Lung (tissue), 12 donors: ENCODE results near the gene LMTK3. TPM values are rescaled to one million over a fixed set of nuclear protein-coding genes. Genes with fewer than 3 reads are reported as not detected.
"Not testable (repeated sequence)": the region's sequence is repeated elsewhere in the genome, so short reads cannot be mapped to it uniquely, and the experiment has no call there.

Source experiments
- ATAC-seq: fragments of 200-7000 bp; cut with Tn5 transposase; one replicate; pipeline ENCODE4 v1.9.1; 2020; ENCODE audit warnings: moderate number of reproducible peaks; ENCODE audit not compliant: insufficient read depth, low FRiP score
- DNase-seq, 3 donors: peaks; one replicate each; pipeline ENCODE4 v3.0.0-alpha.2; 2013 to 2017
- H3K27ac ChIP-seq, 2 donors: one replicate each; pipeline ENCODE4 v1.5.1; 2013; ENCODE audit warnings: mild to moderate bottlenecking in 2 of 2, moderate library complexity in 2 of 2, control low read depth in 1 of 2, inconsistent platforms in 1 of 2, low read depth in 1 of 2, low read length in 1 of 2
- H3K27me3 ChIP-seq, 3 donors: one replicate each; pipeline ENCODE4 v1.5.1; 2013; ENCODE audit warnings: low read length in 2 of 3; ENCODE audit not compliant: control insufficient read depth in 3 of 3, insufficient read depth in 3 of 3
- H3K36me3 ChIP-seq, 4 donors: one replicate each; pipeline ENCODE4 v1.5.1; 2013; ENCODE audit warnings: low read length in 4 of 4, mild to moderate bottlenecking in 1 of 4, moderate library complexity in 1 of 4; ENCODE audit not compliant: control insufficient read depth in 4 of 4, insufficient read depth in 4 of 4
- H3K4me1 ChIP-seq, 5 donors: one replicate each; pipeline ENCODE4 v1.5.1; 2013; ENCODE audit warnings: low read length in 5 of 5, mild to moderate bottlenecking in 2 of 5, moderate library complexity in 1 of 5; ENCODE audit not compliant: control insufficient read depth in 5 of 5, insufficient read depth in 5 of 5
- H3K4me3 ChIP-seq: one replicate; pipeline ENCODE4 v1.5.1; 2013; ENCODE audit warnings: mild to moderate bottlenecking, control low read depth, moderate library complexity
- H3K9ac ChIP-seq, 2 donors: one replicate each; pipeline ENCODE4 v1.5.1; 2013; ENCODE audit warnings: low read length in 2 of 2, control low read depth in 1 of 2; ENCODE audit not compliant: insufficient read depth in 1 of 2
- H3K9me3 ChIP-seq, 4 donors: one replicate each; pipeline ENCODE4 v1.5.1; 2013; ENCODE audit warnings: low read length in 3 of 4, mild to moderate bottlenecking in 1 of 4, moderate library complexity in 1 of 4; ENCODE audit not compliant: control insufficient read depth in 4 of 4, insufficient read depth in 3 of 4
- CTCF ChIP-seq: IDR thresholded peaks from 2 replicates; pipeline ENCODE4 v1.5.1; 2012; ENCODE audit warnings: mild to moderate bottlenecking; ENCODE audit errors: control extremely low read depth, extremely low read depth
- WGBS, 2 donors: extraction: QIAGEN DNeasy Blood & Tissue Kit; methylation state at CpG; one replicate each; pipeline ENCODE4 v1.1.7; 2013; 5-methylcytosine and 5-hydroxymethylcytosine counted together
- polyA plus RNA-seq, 2 donors: library from polyadenylated mRNA; stranded (reverse); fragments of 200-250 nt; gene quantifications; one replicate each; pipeline ENCODE4 v1.2.1, GENCODE V29; 2013
- total RNA-seq, 2 donors: library from RNA; depleted of rRNA in 1 of 2; stranded (reverse); fragments of >200 nt in 1 of 2; gene quantifications; one replicate each; pipeline ENCODE4 v1.2.1, GENCODE V29; 2014 to 2021
- donor health status: control.
- donor health status: control.
- donor health status: Bipolar disorder and iron deficiency.
- donor health status: healthy.
- donor health status: DM: yes; HTN: yes; CAD: no.

Gene LMTK3
- total and polyA plus RNA-seq, 4 donors = 1.9 to 10.7 (median 4.8) TPM

DNA sequence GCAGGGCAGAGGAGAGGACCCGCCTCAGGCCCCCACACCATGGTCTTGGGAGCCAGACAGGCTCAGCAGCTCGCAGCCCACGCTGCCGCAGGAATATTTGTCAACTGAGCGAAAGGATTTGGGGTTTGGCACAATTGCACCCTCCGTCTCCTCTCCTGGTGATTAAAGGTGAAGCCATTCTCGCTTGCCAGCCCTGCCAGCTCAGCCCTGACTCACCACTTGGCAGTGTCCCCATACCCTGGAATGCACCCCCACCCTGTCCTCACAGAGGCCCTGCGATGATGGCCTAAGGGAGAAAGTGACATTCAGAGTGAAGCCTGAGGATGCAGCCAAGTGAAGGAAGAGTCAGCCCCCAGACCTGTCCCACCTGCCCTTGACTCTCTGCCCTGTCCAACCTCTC is 23.7 kb downstream of the LMTK3 start:
- ATAC-seq = no peak

GRCh38 chr19:48487544-48487943 is 24.1 kb downstream of the LMTK3 start:
- Histone ChIP-seq H3K27me3 (peaks cover 0 to 21% (median 18%) of the 10 kb centered on the region in 3 donors), H3K9ac (no peak overlapping the region), H3K36me3 (no peaks in the 10 kb centered on the region), H3K4me1 (peaks cover 0 to 5% (median 0%) of the 10 kb centered on the region in 5 donors), H3K4me3 (no peak overlapping the region), H3K27ac (peak overlapping the region in 1 of 2 donors; percentile 75), H3K9me3 (no peaks in the 10 kb centered on the region)
- WGBS, 2 donors = 87 to 88% methylated on average over 6 of the region's 6 CpGs
- no peak for ATAC-seq
- TF ChIP-seq CTCF = no peak
- DNase-seq = no peak

More for the DNA sequence above, 23.7 kb downstream of the LMTK3 start:
- no peaks in the 10 kb centered on the region for H3K9me3 ChIP-seq
- no peak overlapping the region for H3K4me3 ChIP-seq
- no peaks in the 10 kb centered on the region for H3K36me3 ChIP-seq
- no peak for TF ChIP-seq CTCF
- peaks cover 0 to 5% (median 0%) of the 10 kb centered on the region in 5 donors for H3K4me1 ChIP-seq
- H3K9ac ChIP-seq = no peak overlapping the region
- peaks cover 0 to 21% (median 20%) of the 10 kb centered on the region in 3 donors for H3K27me3 ChIP-seq
- no peak for DNase-seq
- H3K27ac ChIP-seq = peak overlapping the region; percentile 2 to 94
- WGBS, 2 donors = 61 to 80% methylated on average over 8 of the region's 8 CpGs

DNA sequence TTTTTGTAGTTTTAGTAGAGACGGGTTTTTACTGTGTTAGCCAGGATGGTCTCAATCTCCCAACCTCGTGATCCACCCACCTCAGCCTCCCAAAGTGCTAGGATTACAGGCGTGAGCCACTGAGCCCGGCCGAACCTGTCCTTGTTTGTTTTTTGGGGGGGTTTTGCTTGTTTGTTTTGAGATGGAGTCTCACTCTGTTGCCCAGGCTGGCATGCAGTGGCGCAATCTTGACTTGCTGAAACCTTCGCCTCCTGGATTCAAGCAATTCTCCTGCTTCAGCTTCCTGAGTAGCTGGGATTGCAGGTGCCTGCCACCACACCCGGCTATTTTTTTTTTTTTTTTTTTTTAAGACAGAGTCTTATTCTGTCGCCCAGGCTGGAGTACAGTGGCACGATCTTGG is 24.9 kb downstream of the LMTK3 start:
- not testable (repeated sequence) for H3K4me3 ChIP-seq, H3K27ac ChIP-seq, H3K36me3 ChIP-seq, ATAC-seq, H3K9me3 ChIP-seq, DNase-seq, H3K4me1 ChIP-seq, H3K9ac ChIP-seq
- 80 to 84% methylated on average over 10 of the region's 10 CpGs for WGBS, 2 donors
- H3K27me3 ChIP-seq = peaks cover 0 to 12% (median 10%) of the 10 kb centered on the region in 3 donors

DNA sequence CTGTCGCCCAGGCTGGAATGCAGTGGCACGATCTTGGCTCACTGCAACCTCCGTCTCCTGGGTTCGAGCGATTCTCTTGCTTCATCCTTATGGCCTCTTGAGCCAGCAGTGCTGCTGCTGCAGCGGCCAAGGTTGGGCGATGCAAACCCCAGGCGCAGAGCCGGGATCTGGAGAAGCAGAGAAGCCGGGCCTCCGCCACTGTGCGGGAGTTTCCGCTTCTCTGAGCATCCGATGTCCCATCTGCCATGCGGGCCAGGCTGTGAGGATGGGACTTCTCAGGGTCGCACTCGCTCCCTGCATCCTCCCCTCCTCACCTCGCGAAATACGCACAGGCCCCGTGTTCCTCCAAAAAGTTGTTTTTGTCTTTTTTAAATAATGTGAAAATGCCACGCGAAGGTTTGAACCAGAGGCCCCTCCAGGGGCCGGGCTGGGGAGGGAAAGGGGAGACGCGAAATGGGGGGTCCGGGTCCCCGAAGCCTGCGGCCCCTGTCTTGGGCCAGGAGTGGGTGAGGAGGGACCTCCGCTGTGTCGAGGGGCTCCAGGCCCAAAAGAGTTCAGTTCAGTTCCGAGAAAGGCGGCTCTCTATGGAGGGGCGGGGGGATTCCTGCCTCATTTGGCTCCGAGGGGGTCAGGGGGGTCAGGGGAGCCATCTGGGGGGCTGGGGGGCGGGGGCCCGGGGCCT is 26.6 kb downstream of the LMTK3 start:
- Histone ChIP-seq H3K4me1 (peaks cover 0 to 12% (median 4%) of the 10 kb centered on the region in 5 donors), H3K9me3 (no peaks in the 10 kb centered on the region), H3K9ac (no peak overlapping the region), H3K27ac (no peak overlapping the region), H3K4me3 (no peak overlapping the region), H3K36me3 (no peaks in the 10 kb centered on the region), H3K27me3 (peaks cover 0 to 1% (median 1%) of the 10 kb centered on the region in 3 donors)
- DNase-seq = no peak
- ATAC-seq = no peak
- TF ChIP-seq CTCF = no peak
- 84 to 88% methylated on average over 35 to 37 of the region's 37 CpGs for whole genome bisulfite sequencing, 2 donors
